ENCODE results near the gene BSG. TPM values are rescaled to one million over a fixed set of nuclear protein-coding genes. Genes with fewer than 3 reads are reported as not detected.

BSG gene
- total and polyA plus RNA-seq, 10 of the 15 experiments (the other 5 are each of a cell fraction or from before 2014, with no cell fraction given) = 2.8 to 297 (median 199) TPM

DNA sequence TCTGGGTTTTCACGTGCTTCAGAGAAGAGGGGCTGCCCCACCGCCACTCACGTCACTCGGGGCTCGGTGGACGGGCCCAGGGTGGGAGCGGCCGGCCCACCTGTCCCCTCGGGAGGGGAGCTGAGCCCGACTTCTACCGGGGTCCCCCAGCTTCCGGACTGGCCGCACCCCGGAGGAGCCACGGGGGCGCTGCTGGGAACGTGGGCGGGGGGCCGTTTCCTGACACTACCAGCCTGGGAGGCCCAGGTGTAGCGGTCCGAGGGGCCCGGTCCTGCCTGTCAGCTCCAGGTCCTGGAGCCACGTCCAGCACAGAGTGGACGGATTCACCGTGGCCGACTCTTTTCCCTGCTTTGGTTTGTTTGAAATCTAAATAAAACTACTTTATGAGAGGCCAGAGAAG is 30.7 kb upstream of the BSG start:
- CTCF ChIA-PET = interaction anchor here (1.3 kb wide), 1 partner anchor 9 kb away, joined by 4 read pairs; no protein-coding TSS in a partner anchor
- no TSS peak for BruUV-seq (replicated peaks)
- no peak overlapping the region for H2AFZ ChIP-seq (ENCODE audit: control insufficient read depth, low read depth, low read length)
- no peak overlapping the region for H3K27ac ChIP-seq (ENCODE audit: control insufficient read depth, insufficient read depth)
- H3K4me1 ChIP-seq (ENCODE audit: control insufficient read depth, insufficient read depth, low read length) = no peaks in the 10 kb centered on the region
- FAIRE-seq (no peak), DNase-seq (ENCODE audit: low read depth, low spot score) (no peak), ATAC-seq (no peak)
- H3K27me3 ChIP-seq (replicated peaks in 1 of 2; ENCODE audit: control insufficient read depth in 2 of 2, insufficient read depth in 2 of 2, low read length in 1 of 2) = no peaks in the 10 kb centered on the region
- H3K9ac ChIP-seq (ENCODE audit: control insufficient read depth, insufficient read depth, low read length) = no peak overlapping the region
- POLR2A ChIA-PET = no interaction called here
- in situ Hi-C loops (cut with MboI) (no loop called here), intact Hi-C loops (cut with micrococcal nuclease; ENCODE audit: unreplicated experiment) (no loop called here)
- 89% methylated on average over 20 of the region's 26 CpGs for WGBS (ENCODE audit: insufficient coverage, insufficient replicate concordance, low lambda C conversion rate, missing lambda C conversion rate)
- H4K20me1 ChIP-seq (ENCODE audit: control insufficient read depth, insufficient read depth) = no peaks in the 10 kb centered on the region; the same call in 1 of the 2 replicates
- H3K36me3 ChIP-seq (ENCODE audit: control insufficient read depth in 2 of 2, insufficient read depth in 2 of 2, low read length in 1 of 2) = peaks cover 0 to under 1% of the 10 kb centered on the region in 2 experiments; a peak in 2 of 4 replicates
- SMC1A ChIA-PET (ENCODE audit: uncharacterized antibody, unreplicated experiment) = no interaction called here
- H3K4me3 ChIP-seq = no peak overlapping the region
- no peaks in the 10 kb centered on the region for H3K9me3 ChIP-seq (replicated peaks; ENCODE audit: control insufficient read depth, insufficient read depth, low read length)
- no peaks in the 10 kb centered on the region for H3K79me2 ChIP-seq (ENCODE audit: control insufficient read depth, insufficient read depth, low read length)
- RAD21 ChIA-PET (ENCODE audit: unreplicated experiment) = no interaction called here
- no peak overlapping the region for H3K4me2 ChIP-seq (ENCODE audit: control insufficient read depth, insufficient read depth)
- TF ChIP-seq, protein P1, sequence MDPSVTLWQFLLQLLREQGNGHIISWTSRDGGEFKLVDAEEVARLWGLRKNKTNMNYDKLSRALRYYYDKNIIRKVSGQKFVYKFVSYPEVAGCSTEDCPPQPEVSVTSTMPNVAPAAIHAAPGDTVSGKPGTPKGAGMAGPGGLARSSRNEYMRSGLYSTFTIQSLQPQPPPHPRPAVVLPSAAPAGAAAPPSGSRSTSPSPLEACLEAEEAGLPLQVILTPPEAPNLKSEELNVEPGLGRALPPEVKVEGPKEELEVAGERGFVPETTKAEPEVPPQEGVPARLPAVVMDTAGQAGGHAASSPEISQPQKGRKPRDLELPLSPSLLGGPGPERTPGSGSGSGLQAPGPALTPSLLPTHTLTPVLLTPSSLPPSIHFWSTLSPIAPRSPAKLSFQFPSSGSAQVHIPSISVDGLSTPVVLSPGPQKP (IDR thresholded peaks at IDR 0.05; ENCODE audit: low read depth, low read length) = no peak
- TF ChIP-seq LARP7 (IDR thresholded peaks at IDR 0.05) = no peak
- TF ChIP-seq SPI1 (IDR thresholded peaks at IDR 0.05; ENCODE audit: borderline replicate concordance, insufficient read depth, low read depth, low read length) = no peak
- no peak for TF ChIP-seq BMI1 (IDR thresholded peaks at IDR 0.05; ENCODE audit: borderline replicate concordance)
- TF ChIP-seq ZBED1 (IDR thresholded peaks at IDR 0.05; ENCODE audit: borderline replicate concordance) = no peak
- no peak for TF ChIP-seq NR2C1 (IDR thresholded peaks at IDR 0.05)
- TF ChIP-seq NFIC (IDR thresholded peaks at IDR 0.05; ENCODE audit: low read depth, low read length) = no peak
- no peak for TF ChIP-seq HDGF (IDR thresholded peaks at IDR 0.05)
